H1 (cell line): ENCODE measurements around the gene TEX11. TPM values are rescaled to one million over a fixed set of nuclear protein-coding genes. Genes with fewer than 3 reads are reported as not detected.
"Not testable (repeated sequence)": the region's sequence is repeated elsewhere in the genome, so short reads cannot be mapped to it uniquely, and the experiment has no call there.

Source experiments
- CTCF ChIA-PET: fragments of 300-600 bp; sonication (Branson Sonifier 250); formaldehyde crosslinking; loops from one replicate; lab custom pipeline; 2021; ENCODE audit not compliant: partially characterized antibody; lab: Charles Lee
- POLR2A ChIA-PET: fragments of 300-600 bp; sonication (Branson Sonifier 250); formaldehyde crosslinking; loops from one replicate; lab custom pipeline; 2021; ENCODE audit warnings: inconsistent platforms; ENCODE audit not compliant: partially characterized antibody; lab: Charles Lee
- DNase-seq, 2 experiments: peaks; one replicate each; pipeline versions ENCODE4 v3.0.0 to v3.0.0-alpha.2; 2010 to 2022; ENCODE audit warnings: low spot score in 2 of 2, low read depth in 1 of 2, mixed read lengths in 1 of 2
- FAIRE-seq: peaks from 2 replicates; lab custom pipeline; 2011; peaks lifted over from hg19 to GRCh38; lab: Jason Lieb, UNC
- H2AFZ ChIP-seq: 2 replicates; pipeline ENCODE4 v1.8.1; 2012; ENCODE audit warnings: low read length, inconsistent platforms
- H2AK5ac ChIP-seq: 2 replicates; pipeline ENCODE4 v1.6.1; 2013; ENCODE audit warnings: low read depth, low read length
- H2BK120ac ChIP-seq: replicated peaks from 2 replicates; pipeline ENCODE3; 2013; ENCODE audit warnings: low read depth, low read length, inconsistent platforms
- H2BK12ac ChIP-seq: 2 replicates; pipeline ENCODE4 v1.6.1; 2013; ENCODE audit warnings: low read depth, low read length
- H2BK15ac ChIP-seq: 2 replicates; pipeline ENCODE4 v1.6.1; 2013; ENCODE audit warnings: low read length
- H2BK20ac ChIP-seq: 2 replicates; pipeline ENCODE4 v1.6.1; 2013; ENCODE audit warnings: low read length
- H2BK5ac ChIP-seq: 2 replicates; pipeline ENCODE4 v1.6.1; 2013; ENCODE audit warnings: low read depth, low read length
- H3K14ac ChIP-seq: 2 replicates; pipeline ENCODE4 v1.6.1; 2013; ENCODE audit warnings: inconsistent platforms; ENCODE audit not compliant: insufficient read length
- H3K18ac ChIP-seq: 2 replicates; pipeline ENCODE4 v1.6.1; 2013; ENCODE audit warnings: low read length; ENCODE audit errors: extremely low read depth
- H3K23ac ChIP-seq: 2 replicates; pipeline ENCODE4 v1.6.1; 2013; ENCODE audit warnings: inconsistent platforms; ENCODE audit not compliant: insufficient read length
- H3K23me2 ChIP-seq: 2 replicates; pipeline ENCODE4 v1.6.1; 2013; ENCODE audit warnings: low read depth, low read length
- H3K27ac ChIP-seq: 2 replicates; pipeline ENCODE4 v1.6.1; 2011; ENCODE audit warnings: low read depth, low read length, inconsistent platforms
- H3K27me3 ChIP-seq, 4 experiments: replicated peaks in 1 of 4; 1 replicate in 1 of 4; 2 replicates in 3 of 4; pipeline versions ENCODE4 v1.6.1 to v1.8.1; 2011 to 2013; ENCODE audit warnings: low read length in 3 of 4, mild to moderate bottlenecking in 3 of 4, inconsistent platforms in 2 of 4, mixed read lengths in 2 of 4, moderate library complexity in 1 of 4; ENCODE audit not compliant: control insufficient read depth in 3 of 4, insufficient read depth in 3 of 4; ENCODE audit errors: extremely low read depth in 1 of 4
- H3K36me3 ChIP-seq, 4 experiments: 2 replicates each; pipeline versions ENCODE4 v1.6.1 to v1.8.1; 2011 to 2013; ENCODE audit warnings: mild to moderate bottlenecking in 4 of 4, low read length in 3 of 4, moderate library complexity in 2 of 4, control low read depth in 1 of 4, inconsistent platforms in 1 of 4; ENCODE audit not compliant: insufficient read depth in 4 of 4, control insufficient read depth in 2 of 4
- H3K4ac ChIP-seq: replicated peaks from 2 replicates; pipeline ENCODE3; 2013; ENCODE audit warnings: low read length, low read depth, mixed read lengths, inconsistent platforms; ENCODE audit not compliant: insufficient read length
- H3K4me1 ChIP-seq, 4 experiments: replicated peaks in 1 of 4; 1 replicate in 1 of 4; 2 replicates in 3 of 4; pipeline versions ENCODE4 v1.6.1 to v1.8.1; 2011 to 2013; ENCODE audit warnings: low read length in 3 of 4, inconsistent platforms in 2 of 4, mixed read lengths in 1 of 4; ENCODE audit not compliant: insufficient read depth in 4 of 4, control insufficient read depth in 3 of 4
- H3K4me2 ChIP-seq, 2 experiments: 2 replicates each; pipeline versions ENCODE4 v1.6.1 to v1.8.1; 2011 to 2013; ENCODE audit warnings: low read depth in 2 of 2, low read length in 2 of 2, control low read depth in 1 of 2, inconsistent platforms in 1 of 2, mild to moderate bottlenecking in 1 of 2; ENCODE audit not compliant: insufficient read depth in 1 of 2
- H3K4me3 ChIP-seq, 4 experiments: fragments of 200-600, 300-600 bp in 1 of 4; sonication (generic), shearing (Covaris generic), sonication (Bioruptor Twin) in 1 of 4; 2 replicates each; pipeline versions ENCODE4 v1.5.1 to v1.8.1; 2011 to 2016; ENCODE audit warnings: low read length in 4 of 4, low read depth in 3 of 4, control low read depth in 2 of 4, inconsistent platforms in 2 of 4, mild to moderate bottlenecking in 2 of 4, mixed read lengths in 1 of 4, moderate library complexity in 1 of 4; ENCODE audit not compliant: insufficient read depth in 2 of 4; ENCODE audit errors: extremely low read depth in 1 of 4
- H3K56ac ChIP-seq: replicated peaks from 2 replicates; pipeline ENCODE3; 2013; ENCODE audit warnings: low read depth, mild to moderate bottlenecking, mixed read lengths, low read length, inconsistent platforms; ENCODE audit not compliant: insufficient read length
- H3K79me1 ChIP-seq: 2 replicates; pipeline ENCODE4 v1.6.1; 2013; ENCODE audit warnings: low read depth, low read length, control low read depth
- H3K79me2 ChIP-seq, 2 experiments: 2 replicates each; pipeline versions ENCODE4 v1.6.1 to v1.8.1; 2012 to 2013; ENCODE audit warnings: low read length in 2 of 2, mild to moderate bottlenecking in 2 of 2, inconsistent platforms in 1 of 2; ENCODE audit not compliant: insufficient read depth in 2 of 2, control insufficient read depth in 1 of 2
- H3K9ac ChIP-seq, 4 experiments: replicated peaks in 1 of 4; 1 replicate in 1 of 4; 2 replicates in 3 of 4; pipeline versions ENCODE4 v1.6.1 to v1.8.1; 2011 to 2013; ENCODE audit warnings: low read depth in 3 of 4, low read length in 3 of 4, control low read depth in 2 of 4, mild to moderate bottlenecking in 2 of 4, moderate library complexity in 2 of 4, inconsistent platforms in 1 of 4; ENCODE audit errors: extremely low read depth in 1 of 4
- H3K9me3 ChIP-seq, 2 experiments: 2 replicates each; pipeline versions ENCODE4 v1.6.1 to v1.8.1; 2012 to 2013; ENCODE audit warnings: mild to moderate bottlenecking in 2 of 2, moderate library complexity in 2 of 2, control low read depth in 1 of 2, inconsistent platforms in 1 of 2, low read depth in 1 of 2, low read length in 1 of 2, mixed read lengths in 1 of 2; ENCODE audit not compliant: insufficient read depth in 2 of 2
- H4K20me1 ChIP-seq, 2 experiments: replicated peaks in 1 of 2; 2 replicates each; pipeline versions ENCODE3 to v1.8.1; 2011 to 2013; ENCODE audit warnings: inconsistent platforms in 2 of 2, low read length in 2 of 2, mild to moderate bottlenecking in 1 of 2; ENCODE audit not compliant: insufficient read depth in 2 of 2, control insufficient read depth in 1 of 2
- H4K5ac ChIP-seq: 2 replicates; pipeline ENCODE4 v1.6.1; 2013; ENCODE audit warnings: low read length, low read depth, mixed read lengths, inconsistent platforms; ENCODE audit not compliant: insufficient read length
- H4K8ac ChIP-seq: 2 replicates; pipeline ENCODE4 v1.8.0; 2013; ENCODE audit warnings: mild to moderate bottlenecking, moderate library complexity, low read length, inconsistent platforms; ENCODE audit not compliant: insufficient read depth; ENCODE audit errors: extremely low read depth
- H4K91ac ChIP-seq: replicated peaks from 2 replicates; pipeline ENCODE3; 2013; ENCODE audit warnings: low read length, mixed read lengths, inconsistent platforms; ENCODE audit not compliant: insufficient read length
- WGBS, 2 experiments: shearing (Covaris generic) in 1 of 2; methylation state at CpG; one replicate each; pipeline versions ENCODE4 v1.1.6 to v1.1.7; 2013 to 2015; ENCODE audit warnings: low lambda C conversion rate in 2 of 2, mixed read lengths in 2 of 2, inconsistent platforms in 1 of 2, low coverage in 1 of 2, missing lambda C conversion rate in 1 of 2; ENCODE audit not compliant: insufficient replicate concordance in 2 of 2, insufficient coverage in 1 of 2, insufficient read length in 1 of 2; ENCODE audit errors: extremely low coverage in 1 of 2, missing lambda C conversion rate in 1 of 2; 5-methylcytosine and 5-hydroxymethylcytosine counted together
- polyA plus RNA-seq, 7 experiments: library from polyadenylated mRNA; depleted of rRNA in 3 of 7; stranded (reverse) in 5 of 7; unstranded in 2 of 7; fragments of >200 nt in 5 of 7; fragments of 200-250 nt in 2 of 7; gene quantifications; 1 replicate in 5 of 7; 2 replicates in 1 of 7; 4 replicates in 1 of 7; pipeline versions ENCODE4 v1.2.1 to v1.2.3, GENCODE V29; 2011 to 2013; ENCODE audit warnings: missing spikeins in 2 of 7, mixed read lengths in 2 of 7
- total RNA-seq: library from RNA; stranded (reverse); fragmentation: NEBNext Ultra II Directional; extraction: Animal tissue kit (Norgen Biotek cat#: 25700); gene quantifications from 2 replicates; pipeline ENCODE4 v1.2.1, GENCODE V29; 2021

Gene TEX11
- total and polyA plus RNA-seq, 2 of the 8 experiments (the other 6 are each of a cell fraction or from before 2014, with no cell fraction given): 0.11 to 0.74 TPM

- H4K8ac ChIP-seq, H3K56ac ChIP-seq, H3K79me1 ChIP-seq, POLR2A ChIA-PET, H2BK20ac ChIP-seq, H4K91ac ChIP-seq, H3K18ac ChIP-seq, H3K4me2 ChIP-seq, H4K5ac ChIP-seq, H2AFZ ChIP-seq, H3K4ac ChIP-seq, H3K27me3 ChIP-seq, CTCF ChIA-PET, FAIRE-seq, DNase-seq, H2BK15ac ChIP-seq, H3K27ac ChIP-seq, H3K9ac ChIP-seq, H2BK5ac ChIP-seq, H3K36me3 ChIP-seq, H3K4me1 ChIP-seq, H3K9me3 ChIP-seq, H4K20me1 ChIP-seq, H3K79me2 ChIP-seq, H2BK12ac ChIP-seq, H3K4me3 ChIP-seq, H3K23ac ChIP-seq, H2AK5ac ChIP-seq, H3K23me2 ChIP-seq, H2BK120ac ChIP-seq, H3K14ac ChIP-seq: not testable (repeated sequence)
- 100% methylated on average over 5 of the region's 33 CpGs; no CpG with 5 or more reads in 1 of the 2 experiments for WGBS, 2 experiments
These were observed 229.1 kb downstream of the TEX11 start for GRCh38 chrX:70679455-70679854.
